Hematopoietic multipotent progenitor cell treated with erythropoietin and hydrocortisone succinate and interleukin-3 and kit ligand, for 8 days (in vitro differentiated cells): ENCODE results near the gene TALDO1.

Experiments
- DNase-seq: peaks from one replicate; pipeline ENCODE4 v3.0.0-alpha.2; 2015

TALDO1 gene

GRCh38 chr11:737899-738298, 9.4 kb upstream of the TALDO1 start:
- peak; percentile 21 for DNase-seq

GRCh38 chr11:742156-742546, 5.1 kb upstream of the TALDO1 start:
- no peak for DNase-seq

GRCh38 chr11:742571-743201, 4.6 kb upstream of the TALDO1 start:
- no peak for DNase-seq

- DNase-seq, result peak; percentile 43
Observed at GRCh38 chr11:745428-745827, 1.8 kb upstream of the TALDO1 start.

GRCh38 chr11:746289-747157, 741 bp upstream of the TALDO1 start:
- peak; percentile 49 for DNase-seq

GRCh38 chr11:748007-748359, 719 bp downstream of the TALDO1 start:
- DNase-seq, result peak; percentile 34

GRCh38 chr11:749731-750130, 2.5 kb downstream of the TALDO1 start:
- no peak for DNase-seq

- DNase-seq, result no peak
Observed at GRCh38 chr11:760236-760635, 13.0 kb downstream of the TALDO1 start.

GRCh38 chr11:761526-762108, 14.4 kb downstream of the TALDO1 start:
- DNase-seq, result no peak

- peak; percentile 69 for DNase-seq
Observed at GRCh38 chr11:762421-763072, 15.3 kb downstream of the TALDO1 start.

- no peak for DNase-seq
Observed at GRCh38 chr11:763073-763463, 15.8 kb downstream of the TALDO1 start.

GRCh38 chr11:763549-764321, 16.5 kb downstream of the TALDO1 start:
- DNase-seq, result no peak

- DNase-seq, result no peak
Observed at GRCh38 chr11:764322-765024, 17.2 kb downstream of the TALDO1 start.

- DNase-seq, result peak; percentile 74
Observed at GRCh38 chr11:765025-765801, 17.9 kb downstream of the TALDO1 start.

- no peak for DNase-seq
Observed at GRCh38 chr11:765802-766091, 18.5 kb downstream of the TALDO1 start.

GRCh38 chr11:766106-766935, 19.1 kb downstream of the TALDO1 start:
- no peak for DNase-seq

GRCh38 chr11:766936-767210, 19.6 kb downstream of the TALDO1 start:
- no peak for DNase-seq

- DNase-seq, result no peak
Observed at GRCh38 chr11:767238-767637, 20.0 kb downstream of the TALDO1 start.

- no peak for DNase-seq
Observed at GRCh38 chr11:769887-770641, 22.8 kb downstream of the TALDO1 start.
